ENCODE data around the gene KDM2B. TPM values are rescaled to one million over a fixed set of nuclear protein-coding genes. Genes with fewer than 3 reads are reported as not detected.

The KDM2B gene
- total and polyA plus RNA-seq, 2 donors (not counting 3 experiments of a cell fraction or from before 2014, with no cell fraction given), result 26.8 to 37.3 TPM

DNA sequence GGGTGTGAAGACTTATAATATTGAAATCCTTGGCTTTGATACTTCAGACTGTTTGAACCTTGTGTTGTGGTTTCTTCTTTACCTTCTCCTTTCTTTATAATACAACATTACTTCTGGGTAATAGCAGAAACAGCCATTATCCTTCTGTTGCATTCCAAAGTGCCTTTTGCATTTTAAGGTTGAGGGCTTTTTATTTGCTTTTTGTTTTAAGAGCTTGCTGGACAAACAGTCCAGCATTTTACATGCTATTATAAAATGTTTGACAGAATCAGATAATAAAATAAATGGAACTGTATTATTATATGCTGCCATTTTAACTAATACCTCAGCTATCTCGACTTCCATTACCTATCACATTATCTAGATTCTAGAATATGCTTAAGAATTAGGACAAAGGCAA, 166.9 kb downstream of the KDM2B start:
- Histone ChIP-seq H3K79me2 (ENCODE audit: control insufficient read depth, insufficient read depth, low read length) (peaks cover 3% of the 10 kb centered on the region), H3K27me3 (ENCODE audit: control insufficient read depth in 2 of 2, insufficient read depth in 2 of 2, low read length in 2 of 2) (no peaks in the 10 kb centered on the region), H2AFZ (ENCODE audit: low read depth, low read length) (no peak overlapping the region), H3K9ac (replicated peaks; ENCODE audit: extremely low read depth, insufficient read depth, low read length) (no peak overlapping the region), H3K4me2 (ENCODE audit: insufficient read depth, low read length) (no peak overlapping the region), H3K9me3 (replicated peaks; ENCODE audit: control insufficient read depth, insufficient read depth, low read length) (no peaks in the 10 kb centered on the region), H3K9me1 (replicated peaks; ENCODE audit: control insufficient read depth, extremely low read depth, insufficient read depth, low read length) (no peaks in the 10 kb centered on the region), H4K20me1 (replicated peaks; ENCODE audit: control insufficient read depth, extremely low read depth, insufficient read depth, low read length) (no peaks in the 10 kb centered on the region), H3K27ac (ENCODE audit: insufficient read depth, low read depth, low read length) (no peak overlapping the region), H3K4me3 (replicated peaks in 1 of 3; ENCODE audit: insufficient read depth in 1 of 3, low read depth in 1 of 3, low read length in 3 of 3) (no peak overlapping the region), H3K4me1 (ENCODE audit: control insufficient read depth, extremely low read depth, insufficient read depth, low read length) (no peaks in the 10 kb centered on the region), H3K36me3 (ENCODE audit: control insufficient read depth in 2 of 2, extremely low read depth in 1 of 2, insufficient read depth in 2 of 2, low read length in 2 of 2) (peaks cover 9 to 10% of the 10 kb centered on the region in 2 experiments)
- no peak for FAIRE-seq
- dilution Hi-C loops (cut with MboI; ENCODE audit: extremely low pct_ligation_motif_present, low sequenced_read_pairs) (no loop called here), intact Hi-C loops (cut with micrococcal nuclease) (no loop called here)
- ChIA-PET CTCF (interaction anchor here (1.0 to 1.6 kb wide), 3 partner anchors 11 to 29 kb away, joined by 3 read pairs; no protein-coding TSS in a partner anchor), POLR2A (interaction anchor here (0.6 kb wide), 1 partner anchor 55 kb away, joined by 3 read pairs; no protein-coding TSS in a partner anchor)
- no peak for TF ChIP-seq FOS (IDR thresholded peaks at IDR 0.05; ENCODE audit: borderline replicate concordance, insufficient read depth, low read length)
- TF ChIP-seq, protein P1, sequence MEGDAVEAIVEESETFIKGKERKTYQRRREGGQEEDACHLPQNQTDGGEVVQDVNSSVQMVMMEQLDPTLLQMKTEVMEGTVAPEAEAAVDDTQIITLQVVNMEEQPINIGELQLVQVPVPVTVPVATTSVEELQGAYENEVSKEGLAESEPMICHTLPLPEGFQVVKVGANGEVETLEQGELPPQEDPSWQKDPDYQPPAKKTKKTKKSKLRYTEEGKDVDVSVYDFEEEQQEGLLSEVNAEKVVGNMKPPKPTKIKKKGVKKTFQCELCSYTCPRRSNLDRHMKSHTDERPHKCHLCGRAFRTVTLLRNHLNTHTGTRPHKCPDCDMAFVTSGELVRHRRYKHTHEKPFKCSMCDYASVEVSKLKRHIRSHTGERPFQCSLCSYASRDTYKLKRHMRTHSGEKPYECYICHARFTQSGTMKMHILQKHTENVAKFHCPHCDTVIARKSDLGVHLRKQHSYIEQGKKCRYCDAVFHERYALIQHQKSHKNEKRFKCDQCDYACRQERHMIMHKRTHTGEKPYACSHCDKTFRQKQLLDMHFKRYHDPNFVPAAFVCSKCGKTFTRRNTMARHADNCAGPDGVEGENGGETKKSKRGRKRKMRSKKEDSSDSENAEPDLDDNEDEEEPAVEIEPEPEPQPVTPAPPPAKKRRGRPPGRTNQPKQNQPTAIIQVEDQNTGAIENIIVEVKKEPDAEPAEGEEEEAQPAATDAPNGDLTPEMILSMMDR (IDR thresholded peaks at IDR 0.05; ENCODE audit: extremely low read depth in 1 of 2, insufficient read depth in 1 of 2, low read depth in 1 of 2, low read length in 2 of 2), result no peak
- no TSS peak for BruUV-seq (replicated peaks)
- no peak for DNase-seq (ENCODE audit: low read depth, low spot score)

DNA sequence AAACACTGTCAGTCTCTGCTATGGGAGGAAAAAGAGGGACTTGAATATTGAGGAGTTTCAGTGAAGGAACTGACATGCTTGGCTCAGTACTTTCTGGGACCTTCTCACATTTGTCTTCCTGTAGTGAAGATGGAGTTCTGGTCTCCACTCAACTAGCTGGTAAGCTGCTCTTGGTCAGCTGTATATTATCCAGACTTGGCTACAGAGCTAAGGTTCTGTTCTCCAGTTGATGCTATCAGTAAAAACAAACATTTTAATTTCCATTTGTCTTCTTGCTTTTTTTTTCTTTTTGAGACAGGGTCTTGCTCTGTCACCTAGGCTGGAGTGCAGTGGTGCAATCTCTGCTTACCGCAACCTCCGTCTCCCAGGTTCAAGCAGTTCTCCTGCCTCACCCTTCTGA, 175.6 kb downstream of the KDM2B start:
- no TSS peak for BruUV-seq (replicated peaks)
- TF ChIP-seq JUN (IDR thresholded peaks at IDR 0.05; ENCODE audit: borderline replicate concordance, insufficient read depth, insufficient read length, low read depth) (no peak), POLR2A (IDR thresholded peaks at IDR 0.05; ENCODE audit: low read depth, low read length) (no peak)
- TF ChIP-seq, protein P1 (IDR thresholded peaks at IDR 0.05; ENCODE audit: extremely low read depth in 1 of 2, insufficient read depth in 1 of 2, low read depth in 1 of 2, low read length in 2 of 2), result no peak
- H3K9me3 ChIP-seq (replicated peaks; ENCODE audit: control insufficient read depth, insufficient read depth, low read length), result no peaks in the 10 kb centered on the region
- no peaks in the 10 kb centered on the region for H3K27me3 ChIP-seq (ENCODE audit: control insufficient read depth in 2 of 2, insufficient read depth in 2 of 2, low read length in 2 of 2)
- intact Hi-C loops (cut with micrococcal nuclease) (no loop called here), dilution Hi-C loops (cut with MboI; ENCODE audit: extremely low pct_ligation_motif_present, low sequenced_read_pairs) (no loop called here)
- peaks cover 13% of the 10 kb centered on the region for H3K4me1 ChIP-seq (ENCODE audit: control insufficient read depth, extremely low read depth, insufficient read depth, low read length)
- no peak overlapping the region for H3K9ac ChIP-seq (replicated peaks; ENCODE audit: extremely low read depth, insufficient read depth, low read length)
- ChIA-PET POLR2A (no interaction called here), CTCF (no interaction called here)
- DNase-seq (ENCODE audit: low read depth, low spot score), result no peak
- H2AFZ ChIP-seq (ENCODE audit: low read depth, low read length), result no peak overlapping the region
- no peak overlapping the region for H3K4me3 ChIP-seq (replicated peaks in 1 of 3; ENCODE audit: insufficient read depth in 1 of 3, low read depth in 1 of 3, low read length in 3 of 3)
- no peak for FAIRE-seq
- peaks cover 2 to 5% of the 10 kb centered on the region in 2 experiments for H3K36me3 ChIP-seq (ENCODE audit: control insufficient read depth in 2 of 2, extremely low read depth in 1 of 2, insufficient read depth in 2 of 2, low read length in 2 of 2)
- no peaks in the 10 kb centered on the region for H4K20me1 ChIP-seq (replicated peaks; ENCODE audit: control insufficient read depth, extremely low read depth, insufficient read depth, low read length)
- no peak overlapping the region for H3K27ac ChIP-seq (ENCODE audit: insufficient read depth, low read depth, low read length)
- no peaks in the 10 kb centered on the region for H3K9me1 ChIP-seq (replicated peaks; ENCODE audit: control insufficient read depth, extremely low read depth, insufficient read depth, low read length)
- no peak overlapping the region for H3K4me2 ChIP-seq (ENCODE audit: insufficient read depth, low read length)
- peaks cover 48% of the 10 kb centered on the region for H3K79me2 ChIP-seq (ENCODE audit: control insufficient read depth, insufficient read depth, low read length)
